Measurements from ENCODE around the gene SCUBE1.

SCUBE1 gene

DNA sequence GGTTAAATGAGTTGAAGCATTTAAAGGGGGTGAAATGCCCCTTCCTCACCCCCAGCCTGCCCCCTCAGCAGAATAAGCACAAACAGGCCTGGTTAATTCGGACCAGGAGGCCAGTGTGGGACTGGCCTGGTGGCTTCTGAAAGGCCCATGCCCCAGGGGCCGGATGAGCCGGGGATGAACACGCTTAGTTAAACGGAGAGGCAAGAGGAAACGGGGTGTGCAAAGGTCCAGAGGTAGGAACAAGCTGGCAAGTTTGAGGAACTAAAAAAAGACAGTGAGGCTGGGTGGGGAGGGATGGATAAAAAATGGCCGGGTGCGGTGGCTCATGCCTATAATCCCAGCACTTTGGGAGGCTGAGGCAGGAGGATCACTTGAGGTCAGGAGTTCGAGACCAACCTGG, 11.5 kb downstream of the SCUBE1 start:
- CTCF ChIA-PET: interaction anchor here (0.5 kb wide), 1 partner anchor 92 kb away, joined by 3 read pairs; no protein-coding TSS in a partner anchor
- TF ChIP-seq, protein P1, sequence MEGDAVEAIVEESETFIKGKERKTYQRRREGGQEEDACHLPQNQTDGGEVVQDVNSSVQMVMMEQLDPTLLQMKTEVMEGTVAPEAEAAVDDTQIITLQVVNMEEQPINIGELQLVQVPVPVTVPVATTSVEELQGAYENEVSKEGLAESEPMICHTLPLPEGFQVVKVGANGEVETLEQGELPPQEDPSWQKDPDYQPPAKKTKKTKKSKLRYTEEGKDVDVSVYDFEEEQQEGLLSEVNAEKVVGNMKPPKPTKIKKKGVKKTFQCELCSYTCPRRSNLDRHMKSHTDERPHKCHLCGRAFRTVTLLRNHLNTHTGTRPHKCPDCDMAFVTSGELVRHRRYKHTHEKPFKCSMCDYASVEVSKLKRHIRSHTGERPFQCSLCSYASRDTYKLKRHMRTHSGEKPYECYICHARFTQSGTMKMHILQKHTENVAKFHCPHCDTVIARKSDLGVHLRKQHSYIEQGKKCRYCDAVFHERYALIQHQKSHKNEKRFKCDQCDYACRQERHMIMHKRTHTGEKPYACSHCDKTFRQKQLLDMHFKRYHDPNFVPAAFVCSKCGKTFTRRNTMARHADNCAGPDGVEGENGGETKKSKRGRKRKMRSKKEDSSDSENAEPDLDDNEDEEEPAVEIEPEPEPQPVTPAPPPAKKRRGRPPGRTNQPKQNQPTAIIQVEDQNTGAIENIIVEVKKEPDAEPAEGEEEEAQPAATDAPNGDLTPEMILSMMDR (conservative IDR thresholded peaks at IDR 0.05; ENCODE audit: low read depth): no peak
- DNase-seq (ENCODE audit: low spot score): no peak
- POLR2A ChIA-PET (ENCODE audit: low non-redundant PET): no interaction called here
- H3K27ac ChIP-seq: no peak overlapping the region

DNA sequence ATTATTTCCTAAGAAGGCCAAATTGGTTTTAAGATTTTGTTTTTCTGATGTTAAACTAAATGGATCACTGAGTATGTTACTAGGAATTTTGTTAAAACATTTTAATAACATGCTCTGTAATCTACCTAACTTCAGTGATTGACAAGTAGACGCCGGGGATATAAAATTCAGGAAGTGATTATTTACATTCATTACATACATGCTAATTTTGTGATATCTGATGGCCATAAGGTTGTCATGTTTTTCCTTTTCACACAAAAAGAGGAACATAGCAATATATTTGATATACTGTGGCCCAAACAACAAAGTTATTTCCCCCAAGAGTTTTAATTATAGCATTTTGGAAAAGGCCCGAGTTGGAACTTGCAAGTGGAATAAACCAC, 12.1 kb downstream of the SCUBE1 start:
- H3K27ac ChIP-seq: no peak overlapping the region
- POLR2A ChIA-PET (ENCODE audit: low non-redundant PET): no interaction called here
- TF ChIP-seq, protein P1 (conservative IDR thresholded peaks at IDR 0.05; ENCODE audit: low read depth): no peak
- no peak for DNase-seq (ENCODE audit: low spot score)
- CTCF ChIA-PET: no interaction called here

DNA sequence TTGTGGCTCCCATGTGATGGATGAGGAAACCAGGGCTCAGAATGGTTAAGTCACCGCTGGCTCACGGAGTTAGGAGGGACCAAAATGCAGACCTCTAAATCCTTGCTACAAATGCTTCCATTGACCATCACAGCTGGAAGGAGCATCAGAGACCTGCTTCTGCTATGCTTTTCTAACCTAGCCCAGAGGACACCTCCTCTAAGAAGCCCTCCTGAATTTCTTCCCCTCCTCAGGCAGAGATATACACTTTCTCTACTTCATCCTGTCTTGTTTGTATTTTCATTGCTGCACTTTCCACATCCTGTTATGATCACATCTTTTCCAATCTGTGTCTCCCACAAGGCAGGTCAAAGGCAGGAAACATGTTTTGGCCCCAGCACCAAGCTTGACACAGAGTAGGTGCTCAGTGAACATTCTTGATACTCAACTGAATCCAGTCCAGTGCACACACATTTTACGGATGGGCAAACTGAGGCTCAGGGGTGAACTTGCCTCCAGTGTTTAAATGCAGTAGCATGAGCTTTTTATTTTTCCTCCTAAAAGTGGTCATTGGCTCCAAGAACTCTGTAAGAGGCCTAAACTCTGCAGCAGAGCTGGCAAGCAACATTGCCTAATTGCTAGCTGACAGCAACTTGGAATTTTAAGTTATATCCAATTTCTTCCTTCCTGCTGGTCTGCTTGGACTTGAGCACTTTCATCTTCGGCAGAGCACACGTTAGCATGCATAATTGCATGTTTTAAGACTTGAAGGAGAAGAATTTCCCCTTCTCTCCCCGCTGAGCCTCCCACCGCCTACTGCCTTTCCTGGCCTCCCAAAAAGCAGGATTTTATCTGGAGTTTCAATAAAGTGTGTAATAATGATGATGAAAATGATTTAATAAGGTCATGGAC, 12.7 kb downstream of the SCUBE1 start:
- no peak for DNase-seq (ENCODE audit: low spot score)
- no peak overlapping the region for H3K27ac ChIP-seq
- TF ChIP-seq, protein P1 (conservative IDR thresholded peaks at IDR 0.05; ENCODE audit: low read depth): no peak
- ChIA-PET CTCF (no interaction called here), POLR2A (ENCODE audit: low non-redundant PET) (no interaction called here)

- ChIA-PET CTCF (interaction anchor here (1.1 kb wide), 1 partner anchor 17 kb away, joined by 3 read pairs; no protein-coding TSS in a partner anchor), POLR2A (ENCODE audit: low non-redundant PET) (no interaction called here)
- no peak overlapping the region for H3K27ac ChIP-seq
- TF ChIP-seq, protein P1 (conservative IDR thresholded peaks at IDR 0.05; ENCODE audit: low read depth): no peak
- no peak for DNase-seq (ENCODE audit: low spot score)
Observed at GRCh38 chr22:43329061-43329460, 14.1 kb downstream of the SCUBE1 start.

DNA sequence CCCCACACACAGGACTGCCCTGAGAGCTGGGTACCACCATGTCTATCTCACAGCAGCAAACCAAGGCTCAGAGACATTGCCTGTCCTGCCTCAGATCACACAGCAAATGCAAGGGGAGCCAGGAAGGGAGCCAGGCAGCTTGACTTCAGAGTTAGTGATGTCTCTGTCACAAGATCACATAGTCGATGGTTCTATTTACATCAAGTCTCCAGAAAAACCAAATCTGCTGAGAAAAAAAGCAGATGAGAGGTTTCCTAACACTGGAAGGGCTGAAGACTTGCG, 16.1 kb downstream of the SCUBE1 start:
- CTCF ChIA-PET: no interaction called here
- POLR2A ChIA-PET (ENCODE audit: low non-redundant PET): no interaction called here
- DNase-seq (ENCODE audit: low spot score): no peak
- no peak overlapping the region for H3K27ac ChIP-seq
- TF ChIP-seq, protein P1 (conservative IDR thresholded peaks at IDR 0.05; ENCODE audit: low read depth): no peak

- DNase-seq (ENCODE audit: low spot score): no peak
- no peak overlapping the region for H3K27ac ChIP-seq
- TF ChIP-seq, protein P1 (conservative IDR thresholded peaks at IDR 0.05; ENCODE audit: low read depth): no peak
- POLR2A ChIA-PET (ENCODE audit: low non-redundant PET): no interaction called here
- CTCF ChIA-PET: no interaction called here
Observed at GRCh38 chr22:43326331-43327156, 16.6 kb downstream of the SCUBE1 start.
